ENCODE data around the gene CCT7. TPM values are rescaled to one million over a fixed set of nuclear protein-coding genes. Genes with fewer than 3 reads are reported as not detected.
A peak's percentile ranks its signal among the peaks of the same experiment; 100 is the strongest.

CCT7 gene
- total RNA-seq, 2 donors from 2014 or later, result 347 to 391 TPM

DNA sequence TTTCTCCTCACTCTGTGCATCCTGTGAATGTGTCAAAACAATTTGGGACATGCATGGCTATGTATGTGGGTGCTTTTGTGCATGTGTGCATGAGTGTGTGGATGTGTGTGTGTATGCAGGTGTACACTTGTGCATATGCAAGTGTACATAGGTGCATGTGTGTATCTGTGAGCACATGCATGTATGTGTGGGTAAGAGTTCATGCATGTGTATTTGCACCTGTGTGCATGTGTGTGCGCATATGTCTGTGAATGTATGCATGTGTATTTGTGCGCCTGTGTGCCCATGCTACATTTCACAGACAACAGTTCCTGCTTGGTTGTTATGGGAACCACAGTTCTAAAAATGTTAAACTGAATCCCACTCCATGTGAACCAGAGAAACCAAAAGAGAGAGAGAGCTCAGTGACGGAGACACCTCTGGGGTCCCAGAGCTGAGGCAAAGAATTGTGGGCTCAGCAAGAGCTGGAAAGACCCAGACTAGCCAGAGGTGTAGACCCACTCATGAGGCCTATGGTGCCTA lies 52.1 kb downstream of the CCT7 start:
- Histone ChIP-seq H3K9ac (ENCODE audit: extremely low read depth, low read length, poor library complexity, severe bottlenecking) (no peak overlapping the region), H3K9me3 (ENCODE audit: control insufficient read depth, low read length) (no peaks in the 10 kb centered on the region), H3K36me3 (ENCODE audit: control insufficient read depth, insufficient read depth, low read length) (no peaks in the 10 kb centered on the region), H3K4me3 (ENCODE audit: low read length) (no peak overlapping the region), H3K4me1 (ENCODE audit: control insufficient read depth, insufficient read depth, low read length) (peaks cover 5% of the 10 kb centered on the region), H3K27me3 (ENCODE audit: control insufficient read depth, insufficient read depth, low read length, poor library complexity, severe bottlenecking) (peaks cover 73% of the 10 kb centered on the region), H3K27ac (ENCODE audit: low read depth, low read length) (no peak overlapping the region)
- TF ChIP-seq CTCF (conservative IDR thresholded peaks at IDR 0.05), result no peak
- 67 to 88% methylated on average over 1 to 3 of the region's 3 CpGs for WGBS, 2 experiments (ENCODE audit: insufficient coverage in 1 of 2, insufficient read length in 1 of 2)
- no peak for DNase-seq
- H3K4me3 Mint-ChIP-seq, result no peak overlapping the region
- H3K4me1 Mint-ChIP-seq, result peaks cover 10% of the 10 kb centered on the region
- no peaks in the 10 kb centered on the region for H3K9me3 Mint-ChIP-seq
- no peak overlapping the region for H3K27ac Mint-ChIP-seq
- no peaks in the 10 kb centered on the region for H3K36me3 Mint-ChIP-seq (ENCODE audit: low read depth)
- H3K27me3 Mint-ChIP-seq (ENCODE audit: insufficient read depth), result peaks cover 64% of the 10 kb centered on the region

DNA sequence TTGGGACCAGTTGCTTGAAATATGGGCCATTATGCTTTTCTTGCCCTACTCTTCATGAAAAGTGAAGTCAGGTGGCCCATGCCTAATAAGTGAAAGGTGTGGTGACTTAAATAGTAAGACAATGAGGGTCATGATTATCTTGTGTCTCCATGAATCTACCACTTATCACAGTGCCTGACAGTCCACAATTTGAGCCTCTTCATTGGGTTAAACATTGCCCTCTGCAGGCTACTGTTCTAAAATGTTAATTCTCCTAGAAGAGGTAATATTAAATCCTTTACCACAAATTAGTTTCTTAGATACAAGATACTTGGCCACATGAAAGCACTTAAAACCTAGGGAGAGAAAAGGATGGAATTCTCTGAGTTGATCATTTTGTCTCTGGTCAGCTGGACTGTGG lies 55.2 kb downstream of the CCT7 start:
- Histone ChIP-seq H3K27ac (ENCODE audit: low read depth, low read length) (no peak overlapping the region), H3K9ac (ENCODE audit: extremely low read depth, low read length, poor library complexity, severe bottlenecking) (no peak overlapping the region), H3K36me3 (ENCODE audit: control insufficient read depth, insufficient read depth, low read length) (no peaks in the 10 kb centered on the region), H3K9me3 (ENCODE audit: control insufficient read depth, low read length) (no peaks in the 10 kb centered on the region), H3K4me1 (ENCODE audit: control insufficient read depth, insufficient read depth, low read length) (peaks cover 4% of the 10 kb centered on the region), H3K4me3 (ENCODE audit: low read length) (no peak overlapping the region), H3K27me3 (ENCODE audit: control insufficient read depth, insufficient read depth, low read length, poor library complexity, severe bottlenecking) (peaks cover 95% of the 10 kb centered on the region)
- Mint-ChIP-seq H3K9me3 (no peaks in the 10 kb centered on the region), H3K27ac (no peak overlapping the region), H3K27me3 (ENCODE audit: insufficient read depth) (peaks cover 90% of the 10 kb centered on the region), H3K36me3 (ENCODE audit: low read depth) (no peaks in the 10 kb centered on the region), H3K4me1 (peaks cover 5% of the 10 kb centered on the region), H3K4me3 (no peak overlapping the region)
- no peak for TF ChIP-seq CTCF (conservative IDR thresholded peaks at IDR 0.05)
- DNase-seq, result no peak

DNA sequence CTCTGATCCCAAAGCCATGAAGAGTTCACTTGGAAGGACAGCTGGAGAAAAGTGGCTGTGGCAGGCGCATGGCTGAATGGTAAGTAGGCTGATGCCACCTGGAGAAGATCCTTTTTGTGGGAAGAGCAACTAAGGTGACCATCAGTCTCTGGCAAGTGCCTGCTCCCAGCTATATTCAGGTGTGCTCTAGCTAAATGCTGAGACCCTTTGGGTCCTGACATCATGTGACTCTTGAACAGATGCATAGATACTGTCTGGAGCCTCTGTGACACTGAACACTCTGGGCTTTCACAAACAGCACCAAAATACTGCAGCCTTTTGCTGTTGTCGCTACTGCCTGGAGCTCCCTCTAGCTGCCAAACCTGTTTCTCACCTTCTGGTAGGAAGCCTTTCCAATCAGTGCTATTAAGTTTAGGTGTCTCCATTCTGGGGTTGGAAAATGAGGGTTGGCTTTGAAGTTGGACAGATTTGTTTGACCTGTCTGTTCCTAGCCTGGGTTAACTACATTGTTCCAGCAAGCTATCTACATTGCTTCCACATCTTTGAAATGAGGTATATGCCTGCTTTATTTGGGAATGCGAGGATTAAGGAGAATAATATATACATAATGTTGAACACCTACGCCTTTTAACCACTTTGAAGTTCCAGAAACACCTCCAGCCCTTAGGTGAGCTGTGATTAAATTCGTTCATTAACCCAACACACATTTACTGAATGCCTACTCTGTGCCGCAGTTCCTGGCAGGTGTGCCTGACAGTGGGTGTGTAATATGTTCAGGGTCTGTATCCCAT lies 56.1 kb downstream of the CCT7 start:
- Mint-ChIP-seq H3K27ac (no peak overlapping the region), H3K27me3 (ENCODE audit: insufficient read depth) (peaks cover 94% of the 10 kb centered on the region), H3K4me1 (peaks cover 5% of the 10 kb centered on the region), H3K4me3 (no peak overlapping the region), H3K36me3 (ENCODE audit: low read depth) (no peaks in the 10 kb centered on the region), H3K9me3 (no peaks in the 10 kb centered on the region)
- Histone ChIP-seq H3K27me3 (ENCODE audit: control insufficient read depth, insufficient read depth, low read length, poor library complexity, severe bottlenecking) (peaks cover 98% of the 10 kb centered on the region), H3K27ac (ENCODE audit: low read depth, low read length) (no peak overlapping the region), H3K4me1 (ENCODE audit: control insufficient read depth, insufficient read depth, low read length) (peaks cover 4% of the 10 kb centered on the region), H3K9me3 (ENCODE audit: control insufficient read depth, low read length) (no peaks in the 10 kb centered on the region), H3K4me3 (ENCODE audit: low read length) (no peak overlapping the region), H3K36me3 (ENCODE audit: control insufficient read depth, insufficient read depth, low read length) (no peaks in the 10 kb centered on the region), H3K9ac (ENCODE audit: extremely low read depth, low read length, poor library complexity, severe bottlenecking) (no peak overlapping the region)
- TF ChIP-seq CTCF (conservative IDR thresholded peaks at IDR 0.05), result peak; percentile 81
- 50 to 100% methylated on average over 1 to 5 of the region's 6 CpGs for WGBS, 2 experiments (ENCODE audit: insufficient coverage in 1 of 2, insufficient read length in 1 of 2)
- DNase-seq, result peak; percentile 86

All from endodermal cell (in vitro differentiated cells).